GM21528 (cell line): Measurements from ENCODE around the gene DOCK7.
"Not testable (repeated sequence)": the region's sequence is repeated elsewhere in the genome, so short reads cannot be mapped to it uniquely, and the experiment has no call there.

ENCODE experiments used
- ATAC-seq: cut with Tn5 transposase; IDR thresholded peaks from one replicate; pipeline ENCODE4 v1.9.1; 2021; ENCODE audit warnings: mild to moderate bottlenecking, moderate library complexity; ENCODE audit not compliant: unreplicated experiment, low FRiP score

Gene DOCK7

DNA sequence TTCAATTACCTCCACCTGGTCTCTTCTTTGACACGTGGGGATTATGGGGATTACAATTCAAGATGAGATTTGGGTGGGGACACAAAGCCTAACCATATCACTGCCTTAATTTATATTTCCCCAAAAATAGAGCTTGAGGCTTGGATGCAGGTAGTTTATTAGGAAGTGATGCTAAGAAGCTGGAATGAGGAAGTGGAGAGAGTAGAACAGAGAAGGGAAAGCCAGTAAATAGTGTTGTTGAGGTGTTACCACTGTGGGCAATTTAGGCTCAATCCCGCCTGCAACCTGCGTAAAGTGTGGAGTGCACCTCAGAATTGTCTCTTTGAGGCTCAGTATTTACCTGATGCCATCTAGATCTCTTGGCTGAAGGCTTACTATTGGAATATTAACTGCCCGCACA is 4.9 kb upstream of the DOCK7 start:
- ATAC-seq: no peak

DNA sequence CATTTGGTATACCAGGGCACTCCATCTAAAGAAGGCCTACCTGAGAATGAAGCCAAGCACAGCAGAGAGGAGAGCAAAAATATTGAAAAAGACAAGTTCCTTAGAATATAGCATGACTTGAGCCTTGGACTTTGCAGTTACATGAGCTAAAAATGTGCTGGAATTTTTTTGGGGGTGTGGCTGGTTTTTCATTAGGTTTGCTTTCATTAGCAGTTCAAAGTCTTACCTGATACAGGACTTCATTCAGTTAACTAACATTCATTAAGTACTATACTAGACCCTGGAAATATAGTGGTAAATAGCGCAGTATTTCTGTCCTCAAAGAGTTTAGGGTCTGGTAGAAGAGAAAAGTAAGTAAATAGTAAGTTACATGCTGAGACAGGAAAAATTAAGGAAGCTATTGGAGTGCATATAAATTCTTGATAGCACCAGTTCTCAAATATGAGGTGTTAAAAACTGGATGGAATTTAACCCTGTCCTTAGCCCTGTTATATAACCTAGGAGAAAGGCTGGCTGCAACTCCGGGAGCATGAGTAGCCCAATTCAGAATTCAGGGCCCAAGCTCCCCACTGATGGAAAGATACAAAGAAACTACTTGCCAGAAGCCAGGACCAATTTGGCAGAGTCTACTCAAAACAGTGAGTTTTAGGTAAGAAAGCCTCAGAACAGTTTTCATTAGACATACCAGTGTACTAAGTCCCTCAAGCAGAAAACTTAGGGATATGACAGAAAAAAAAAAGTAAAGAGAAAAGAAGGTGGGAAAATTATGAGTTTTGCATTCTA is 3.1 kb upstream of the DOCK7 start:
- no peak for ATAC-seq

- no peak for ATAC-seq
Observed at GRCh38 chr1:62689524-62689923, 1.3 kb upstream of the DOCK7 start.

DNA sequence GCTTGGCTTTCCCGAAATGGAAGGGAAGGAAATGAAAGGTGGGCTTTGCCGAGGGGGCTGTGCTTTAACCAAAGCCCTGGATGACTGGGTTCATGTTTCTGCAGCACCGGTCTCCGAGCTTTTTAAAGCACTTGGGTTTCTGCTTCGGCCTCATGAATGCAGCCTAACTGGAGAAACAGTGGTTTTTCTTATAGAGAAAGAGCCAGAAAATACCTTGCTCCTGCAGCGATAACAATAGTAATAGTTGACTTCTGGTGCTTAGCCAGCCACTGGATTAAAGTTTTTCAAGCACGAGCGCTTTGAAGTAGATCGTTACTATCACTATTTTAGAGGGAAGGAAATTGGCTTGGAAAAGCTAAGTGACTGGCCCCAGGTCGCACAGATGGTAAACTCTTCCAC is 500 bp upstream of the DOCK7 start:
- ATAC-seq: peak; percentile 12

- ATAC-seq: peak; percentile 45
Observed at GRCh38 chr1:62687421-62687902, 724 bp downstream of the DOCK7 start.

- ATAC-seq: no peak
Observed at GRCh38 chr1:62686822-62687221, 1.4 kb downstream of the DOCK7 start.

DNA sequence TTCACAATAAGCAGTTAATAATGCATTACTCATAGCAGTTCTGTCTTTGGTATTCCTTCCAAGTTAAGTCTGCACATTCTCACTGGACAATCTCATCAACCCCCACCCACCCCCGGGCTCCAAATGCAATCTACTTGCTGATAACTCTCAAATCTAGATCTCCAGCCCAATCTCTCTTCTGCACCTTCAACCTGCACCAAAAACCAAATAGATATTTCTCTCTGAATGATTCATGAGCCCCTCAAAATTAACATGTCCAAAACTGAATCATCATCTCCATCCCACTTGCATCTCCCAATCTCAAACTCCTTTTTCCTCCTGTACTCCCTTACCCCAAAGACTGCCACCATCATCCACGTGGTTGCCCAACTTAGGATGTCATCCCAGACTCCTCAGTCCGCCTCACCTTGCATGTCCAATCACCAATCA is 2.7 kb downstream of the DOCK7 start:
- no peak for ATAC-seq

DNA sequence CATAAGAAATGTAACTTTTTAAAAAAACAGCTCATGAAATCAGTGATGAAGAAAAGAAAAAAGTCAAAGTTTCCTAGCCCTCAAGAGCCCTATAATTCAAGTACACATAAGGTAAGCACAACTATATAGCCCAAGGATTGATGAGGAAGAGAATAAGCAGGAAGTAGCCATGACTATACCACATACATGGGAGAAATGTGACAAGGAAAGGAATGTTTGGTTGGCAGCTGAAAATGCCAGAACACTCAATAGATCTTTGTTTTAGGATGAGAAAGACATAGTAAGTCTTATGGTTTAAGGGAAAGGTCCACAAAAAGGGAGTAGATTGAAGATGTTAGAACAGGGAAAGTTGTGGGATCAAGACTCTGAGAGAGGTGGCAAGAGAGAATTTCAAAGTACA is 5.7 kb downstream of the DOCK7 start:
- no peak for ATAC-seq

DNA sequence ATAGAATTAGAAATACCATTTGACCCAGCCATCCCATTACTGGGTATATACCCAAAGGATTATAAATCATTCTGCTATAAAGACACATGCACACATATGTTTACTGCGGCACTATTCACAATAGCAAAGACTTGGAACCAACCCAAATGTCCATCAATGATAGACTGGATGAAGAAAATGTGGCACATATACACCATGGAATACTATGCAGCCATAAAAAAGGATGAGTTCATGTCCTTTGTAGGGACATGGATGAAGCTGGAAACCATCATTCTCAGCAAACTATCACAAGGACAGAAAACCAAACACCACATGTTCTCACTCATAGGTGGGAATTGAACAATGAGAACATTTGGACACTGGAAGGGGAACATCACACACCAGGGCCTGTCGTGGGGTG is 7.2 kb downstream of the DOCK7 start:
- ATAC-seq: not testable (repeated sequence)

- ATAC-seq: not testable (repeated sequence)
Observed at GRCh38 chr1:62677822-62678221, 10.4 kb downstream of the DOCK7 start.

DNA sequence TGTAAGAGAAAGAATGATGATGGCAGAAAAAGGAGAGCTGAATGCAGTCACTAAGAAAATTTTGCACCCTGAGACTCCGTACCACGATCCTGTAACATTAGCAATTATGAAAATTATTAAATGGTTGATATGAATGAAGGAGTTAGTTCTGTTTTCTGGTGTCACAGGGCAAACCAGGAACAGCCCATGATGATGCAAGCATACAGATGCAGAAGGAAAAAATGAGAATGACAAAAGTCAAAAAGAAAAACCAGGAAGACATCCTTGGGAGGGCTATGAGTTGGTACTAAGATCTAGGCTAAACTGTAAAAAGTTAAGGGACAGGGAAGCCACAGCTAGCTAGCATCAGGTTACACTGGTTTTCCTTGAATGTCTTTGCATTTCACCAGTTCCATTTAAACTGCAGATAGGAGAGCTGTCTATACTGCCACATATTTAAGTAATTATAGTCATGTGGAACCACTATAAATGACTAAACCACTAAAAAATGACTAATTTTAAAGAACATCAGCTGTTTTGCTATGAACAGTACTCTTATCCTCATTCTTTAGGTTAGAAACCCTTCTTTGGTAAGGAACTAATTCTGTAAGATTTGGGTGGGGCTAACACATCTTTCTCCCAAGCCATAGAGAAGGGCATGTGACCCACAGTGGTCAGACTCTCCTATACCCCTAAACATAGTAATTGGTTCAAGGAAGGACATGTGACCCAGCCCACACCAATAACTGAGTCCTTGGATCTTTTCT is 11.4 kb downstream of the DOCK7 start:
- ATAC-seq: no peak

- no peak for ATAC-seq
Observed at GRCh38 chr1:62673629-62674028, 14.6 kb downstream of the DOCK7 start.

- ATAC-seq: no peak
Observed at GRCh38 chr1:62672029-62672428, 16.2 kb downstream of the DOCK7 start.

DNA sequence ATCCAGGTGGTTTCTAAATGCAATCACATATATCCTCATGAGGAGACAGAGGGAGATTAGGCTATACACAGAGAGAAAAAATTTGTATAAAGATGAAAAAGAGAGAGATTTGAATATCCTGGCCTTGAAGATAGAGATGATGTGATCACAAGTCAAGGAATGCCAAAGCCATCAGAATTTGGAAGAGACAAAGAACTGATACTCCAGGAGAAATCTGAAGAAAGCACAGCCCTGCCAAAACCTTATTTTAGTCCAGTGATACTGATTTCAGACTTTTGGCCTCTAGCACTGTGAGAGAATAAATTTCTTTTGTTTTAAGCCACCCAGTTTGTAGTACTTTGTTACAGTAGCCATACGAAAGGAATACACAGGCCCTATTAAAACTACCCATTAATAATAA is 33.4 kb downstream of the DOCK7 start:
- ATAC-seq: no peak

- no peak for ATAC-seq
Observed at GRCh38 chr1:62652387-62652786, 35.8 kb downstream of the DOCK7 start.

DNA sequence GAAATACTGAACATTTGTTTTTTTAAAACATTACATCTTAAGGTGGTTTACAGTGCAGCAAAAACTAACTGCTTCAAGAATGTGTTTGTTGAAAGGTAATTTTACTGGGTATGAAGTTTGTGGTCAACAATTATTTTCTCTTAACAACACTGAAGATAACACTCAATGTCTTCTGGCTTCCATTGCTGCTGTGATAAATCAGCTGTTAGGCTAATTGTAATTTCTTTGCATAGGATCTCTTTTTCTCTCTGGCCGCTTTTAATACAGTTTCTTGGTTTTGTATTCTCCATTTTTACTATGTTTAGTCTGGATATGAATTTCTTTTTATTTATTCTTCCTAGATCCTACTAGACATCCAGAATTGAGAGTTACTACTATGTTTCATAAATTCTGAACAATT is 44.9 kb downstream of the DOCK7 start:
- no peak for ATAC-seq

DNA sequence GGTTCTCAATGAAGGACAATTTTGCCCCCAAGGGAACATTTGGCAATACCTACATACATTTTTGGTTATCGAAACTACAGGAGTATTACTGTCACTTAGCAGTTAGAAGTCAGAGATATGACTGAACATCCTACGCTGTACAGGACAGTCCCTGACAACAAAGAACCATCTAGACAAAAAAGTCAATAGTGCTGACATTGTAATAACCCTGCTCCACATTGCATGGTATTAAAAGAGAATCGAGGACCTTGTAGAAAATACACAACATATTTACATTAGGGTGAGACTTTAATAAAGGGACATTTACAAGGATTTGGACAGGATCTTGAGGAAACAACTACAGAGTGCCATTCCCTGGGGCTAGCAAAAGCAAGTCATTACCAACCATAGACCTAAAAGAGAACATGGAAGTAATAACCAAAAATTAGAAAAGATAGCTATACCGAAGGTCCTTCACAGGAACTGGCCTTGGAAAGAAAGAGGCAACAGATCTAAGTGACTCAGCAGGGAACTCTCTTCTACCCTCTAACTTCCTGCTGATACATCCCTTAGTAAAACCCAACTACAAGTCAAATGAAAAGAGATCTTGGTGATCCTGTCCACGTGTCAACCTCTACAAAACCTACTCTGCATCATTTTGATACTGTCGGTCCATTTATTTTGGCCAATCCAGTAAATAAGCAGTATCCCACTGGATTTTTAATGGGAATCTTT is 50.6 kb downstream of the DOCK7 start:
- ATAC-seq: no peak

- ATAC-seq: no peak
Observed at GRCh38 chr1:62628506-62628905, 59.7 kb downstream of the DOCK7 start.

- peak; percentile 59 for ATAC-seq
Observed at GRCh38 chr1:62625415-62625814, 62.8 kb downstream of the DOCK7 start.

GRCh38 chr1:62621907-62622306 is 66.3 kb downstream of the DOCK7 start:
- peak; percentile 84 for ATAC-seq

DNA sequence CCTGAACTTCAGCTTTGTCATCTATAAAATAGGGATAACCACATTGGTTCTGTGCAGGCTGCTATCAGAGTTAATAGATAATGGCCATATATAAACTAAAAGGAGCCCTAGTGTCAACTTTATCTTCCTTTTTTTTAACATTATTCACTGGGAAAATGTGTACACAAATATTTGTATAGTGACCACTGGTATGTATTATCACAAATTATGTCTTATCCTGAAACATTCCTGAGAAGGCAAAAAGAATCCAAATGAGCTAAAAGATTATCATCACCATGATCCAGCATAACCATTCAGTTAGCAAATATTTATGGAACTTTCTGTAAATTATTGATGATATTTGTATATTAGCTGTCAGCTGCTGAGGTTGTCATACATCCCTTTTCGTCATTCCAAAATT is 74.3 kb downstream of the DOCK7 start:
- no peak for ATAC-seq
